K562 (cell line): ENCODE measurements around the gene PYGO2. TPM values are rescaled to one million over a fixed set of nuclear protein-coding genes. Genes with fewer than 3 reads are reported as not detected.

Source experiments
- ATAC-seq: fragments of 200-7000 bp; cut with Tn5 transposase; 3 replicates; pipeline ENCODE4 v1.9.1; 2020; ENCODE audit warnings: moderate library complexity
- BruUV-seq: library from RNA; stranded (reverse); fragments of 400-500 nt; replicated peaks from 2 replicates; lab custom pipeline; 2021; lab: Mats Ljungman, UMichigan
- CTCF ChIA-PET: fragments of 300-600 bp; formaldehyde crosslinking; extraction: SDS; loops from one replicate; lab custom pipeline; 2021; ENCODE audit warnings: low intra/inter-chr PET ratio; lab: Yijun Ruan, JAX
- POLR2A ChIA-PET: fragments of 300-600, 350-650 bp; sonication (Branson Sonifier 250); formaldehyde crosslinking; extraction: SDS; loops from one replicate; lab custom pipeline; 2021; ENCODE audit warnings: antibody characterized with exemption, inconsistent platforms; lab: Yijun Ruan, JAX
- DNase-seq, 4 experiments: peaks; one replicate each; pipeline versions ENCODE4 v3.0.0 to v3.0.0-alpha.2; 2011 to 2018; ENCODE audit warnings: low spot score in 3 of 4, mixed read lengths in 3 of 4; ENCODE audit errors: extremely low read depth in 1 of 4
- FAIRE-seq: peaks from 2 replicates; lab custom pipeline; 2011; peaks lifted over from hg19 to GRCh38; lab: Jason Lieb, UNC
- H2AFZ ChIP-seq: 2 replicates; pipeline ENCODE4 v1.6.0; 2011; ENCODE audit warnings: low read depth, low read length, control low read depth, inconsistent platforms
- H3K27ac ChIP-seq: fragments of 200-600 bp; 3 replicates; pipeline ENCODE4 v1.8.0; 2011; ENCODE audit warnings: low read depth, mild to moderate bottlenecking, control low read depth, inconsistent platforms, low read length, moderate library complexity, mixed read lengths; ENCODE audit errors: extremely low read depth
- H3K27me3 ChIP-seq, 2 experiments: fragments of 300-600 bp in 1 of 2; 2 replicates in 1 of 2; 3 replicates in 1 of 2; pipeline versions ENCODE4 v1.6.0 to v1.8.0; 2011; ENCODE audit warnings: inconsistent platforms in 2 of 2, low read length in 2 of 2, mild to moderate bottlenecking in 1 of 2, mixed read lengths in 1 of 2, moderate library complexity in 1 of 2; ENCODE audit not compliant: control insufficient read depth in 2 of 2, insufficient read depth in 2 of 2
- H3K36me3 ChIP-seq: fragments of 300-600 bp; 3 replicates; pipeline ENCODE4 v1.8.0; 2011; ENCODE audit warnings: mild to moderate bottlenecking, low read length, inconsistent platforms; ENCODE audit not compliant: control insufficient read depth, insufficient read depth
- H3K4me1 ChIP-seq, 2 experiments: fragments of 200-600 bp in 1 of 2; replicated peaks in 1 of 2; 2 replicates in 1 of 2; 3 replicates in 1 of 2; pipeline versions ENCODE4 v1.5.1 to v1.8.0; 2011; ENCODE audit warnings: inconsistent platforms in 2 of 2, low read length in 2 of 2, mild to moderate bottlenecking in 1 of 2, mixed read lengths in 1 of 2, moderate library complexity in 1 of 2; ENCODE audit not compliant: control insufficient read depth in 2 of 2, insufficient read depth in 2 of 2
- H3K4me2 ChIP-seq: 2 replicates; pipeline ENCODE4 v1.6.1; 2011; ENCODE audit warnings: low read length, control low read depth, inconsistent platforms, mixed read lengths; ENCODE audit not compliant: insufficient read depth
- H3K4me3 ChIP-seq: fragments of 200-600 bp; sonication (generic), shearing (Covaris generic); 2 replicates; pipeline ENCODE4 v1.5.1; 2016; ENCODE audit warnings: control low read depth, inconsistent platforms
- H3K79me2 ChIP-seq: fragments of 200-600 bp; 3 replicates; pipeline ENCODE4 v1.8.0; 2011; ENCODE audit warnings: low read length, inconsistent platforms; ENCODE audit not compliant: control insufficient read depth, insufficient read depth
- H3K9ac ChIP-seq, 2 experiments: 2 replicates each; pipeline versions ENCODE4 v1.6.0 to v1.6.1; 2011; ENCODE audit warnings: low read depth in 2 of 2, low read length in 2 of 2, control low read depth in 1 of 2, inconsistent platforms in 1 of 2, mild to moderate bottlenecking in 1 of 2, mixed read lengths in 1 of 2; ENCODE audit not compliant: insufficient read depth in 1 of 2
- H3K9me1 ChIP-seq: one replicate; pipeline ENCODE4 v1.6.0; 2011; ENCODE audit warnings: inconsistent platforms, mild to moderate bottlenecking, low read length, moderate library complexity; ENCODE audit not compliant: control insufficient read depth, insufficient read depth
- H3K9me3 ChIP-seq: replicated peaks from 2 replicates; pipeline ENCODE4 v1.5.1; 2011; ENCODE audit warnings: low read depth, low read length, inconsistent platforms; ENCODE audit not compliant: control insufficient read depth, insufficient read depth
- H4K20me1 ChIP-seq: replicated peaks from 2 replicates; pipeline ENCODE4 v1.6.1; 2011; ENCODE audit warnings: low read length, inconsistent platforms, mixed read lengths; ENCODE audit not compliant: control insufficient read depth, insufficient read depth
- GATAD2B ChIP-seq: fragments of 450-650 bp; IDR thresholded peaks from 2 replicates; pipeline ENCODE4 v1.6.1; 2017; ENCODE audit warnings: mild to moderate bottlenecking, borderline replicate concordance
- ILF3 ChIP-seq: fragments of 450-650 bp; IDR thresholded peaks from 2 replicates; pipeline ENCODE4 v1.6.1; 2018; ENCODE audit warnings: antibody characterized with exemption, mild to moderate bottlenecking, moderate library complexity, borderline replicate concordance
- JUNB ChIP-seq: fragments of 450-650 bp; formaldehyde crosslinking; conservative IDR thresholded peaks from 2 replicates; pipeline ENCODE4 v1.4.0; 2020; ENCODE audit warnings: mild to moderate bottlenecking
- MITF ChIP-seq: IDR thresholded peaks from 2 replicates; pipeline ENCODE4 v1.6.1; 2014; ENCODE audit warnings: antibody characterized with exemption
- POLR2G ChIP-seq: fragments of 200-400 bp; formaldehyde crosslinking; IDR thresholded peaks from 2 replicates; pipeline ENCODE4 v1.6.1; 2017; ENCODE audit warnings: low read depth, mild to moderate bottlenecking, antibody characterized with exemption, low read length, moderate library complexity
- ZBTB7A ChIP-seq: IDR thresholded peaks from 2 replicates; pipeline ENCODE4 v1.6.1; 2011; ENCODE audit warnings: low read depth, mild to moderate bottlenecking, low read length, moderate library complexity, borderline replicate concordance; ENCODE audit not compliant: control insufficient read depth
- WGBS: fragments of 100-300 bp; shearing (Covaris generic); methylation state at CpG from one replicate; pipeline ENCODE4 v1.1.6; 2016; ENCODE audit warnings: low coverage, mixed read lengths; ENCODE audit not compliant: insufficient coverage; ENCODE audit errors: missing lambda C conversion rate; 5-methylcytosine and 5-hydroxymethylcytosine counted together
- in situ Hi-C: fragments of 300-500 bp; cut with MboI; formaldehyde crosslinking; loops from 4 replicates; pipeline ENCODE4 v1.15.0; 2018; ENCODE audit warnings: inconsistent platforms, mixed read lengths
- intact Hi-C: fragments of 100-400 bp; cut with micrococcal nuclease; formaldehyde crosslinking; loops from 2 replicates; pipeline ENCODE4 v1.14.2; 2022
- polyA plus RNA-seq, 8 experiments: library from polyadenylated mRNA; depleted of rRNA in 4 of 8; stranded (reverse) in 5 of 8; unstranded in 3 of 8; fragments of >200 nt; fragmentation: Nextera tagmentation in 2 of 8; fragmentation: Illumina TruSeq in 1 of 8; extraction: Ambion mirVana in 2 of 8; extraction: Trizol in 1 of 8; gene quantifications; 2 replicates each; pipeline versions ENCODE4 v1.2.1 to v1.2.3, GENCODE V29; 2011 to 2014; ENCODE audit warnings: inconsistent platforms in 1 of 8, missing spikeins in 1 of 8
- total RNA-seq, 7 experiments: library from RNA; depleted of rRNA in 6 of 7; stranded (reverse); fragments of >200 nt in 6 of 7; fragmentation: Illumina TruSeq in 2 of 7; extraction: Trizol in 2 of 7; gene quantifications; 2 replicates each; pipeline versions ENCODE4 v1.2.1 to v1.2.3, GENCODE V29; 2011 to 2021; ENCODE audit warnings: low replicate concordance in 1 of 7

The PYGO2 gene
- total and polyA plus RNA-seq, 9 of the 15 experiments (the other 6 are each of a cell fraction or from before 2014, with no cell fraction given): 8.3 to 36.2 (median 18.2) TPM

- TF ChIP-seq ZBTB7A: 0 out of 2 replicates have a peak, but pooled peaks have one; percentile 19
- peak; percentile 47; the same call in 1 of the 2 replicates for TF ChIP-seq MITF
- TF ChIP-seq ILF3: no peak
Observed at GRCh38 chr1:154992721-154993571, 31.4 kb upstream of the PYGO2 start (continued).

GRCh38 chr1:154990276-154990675 is 28.7 kb upstream of the PYGO2 start:
- no TSS peak for BruUV-seq
- peaks cover 58% of the 10 kb centered on the region for H3K36me3 ChIP-seq
- peak overlapping the region in 1 of 2 experiments; percentile 59; a peak in 1 of 4 replicates for H3K9ac ChIP-seq
- peaks cover 6% of the 10 kb centered on the region for H3K9me1 ChIP-seq
- no peak overlapping the region for H3K4me2 ChIP-seq
- DNase-seq (no peak), FAIRE-seq (no peak), ATAC-seq (no peak)
- no peak overlapping the region for H2AFZ ChIP-seq
- no peak for TF ChIP-seq JUNB (CRISPR knock-in tag)
- TF ChIP-seq GATAD2B: no peak
- TF ChIP-seq POLR2G: peak; percentile 41; the same call in 1 of the 2 replicates
- peaks cover 41% of the 10 kb centered on the region for H3K79me2 ChIP-seq
- no peaks in the 10 kb centered on the region for H3K27me3 ChIP-seq
- H3K9me3 ChIP-seq: no peaks in the 10 kb centered on the region
- in situ Hi-C loops: no loop called here
- peaks cover 28 to 47% of the 10 kb centered on the region in 2 experiments for H3K4me1 ChIP-seq
- H3K27ac ChIP-seq: no peak overlapping the region; the same call in 2 of the 3 replicates
- intact Hi-C loops: no loop called here
- H4K20me1 ChIP-seq: no peaks in the 10 kb centered on the region; the same call in 1 of the 2 replicates
- H3K4me3 ChIP-seq: no peak overlapping the region
- ChIA-PET CTCF (no interaction called here), POLR2A (interaction anchor here (0.7 to 2.8 kb wide), 3 partner anchors 9 to 14 kb away, joined by 4 to 21 read pairs (median 4); no protein-coding TSS in a partner anchor)
- WGBS: 94% methylated on average over 8 of the region's 8 CpGs
